NCI-H2081 (cell line): ENCODE data around the gene CUX1.
"Not testable (repeated sequence)": the region's sequence is repeated elsewhere in the genome, so short reads cannot be mapped to it uniquely, and the experiment has no call there.

Source experiments
- DNase-seq, 2 experiments: peaks; one replicate each; lab custom pipeline; 2025; lab: John Stamatoyannopoulos, UW

CUX1 gene

GRCh38 chr7:102306916-102307677 is 489.7 kb downstream of the CUX1 start:
- no peak for DNase-seq

- no peak for DNase-seq
These were observed 493.0 kb downstream of the CUX1 start for GRCh38 chr7:102310414-102310815.

GRCh38 chr7:102312317-102312716 is 494.9 kb downstream of the CUX1 start:
- no peak for DNase-seq

- DNase-seq: no peak
These were observed 496.8 kb downstream of the CUX1 start for GRCh38 chr7:102313997-102314780.

- DNase-seq: no peak
These were observed 500.0 kb downstream of the CUX1 start for GRCh38 chr7:102317231-102318059.

GRCh38 chr7:102318482-102318971 is 501.1 kb downstream of the CUX1 start:
- DNase-seq: peak in 1 of 2 experiments; percentile 62

GRCh38 chr7:102319671-102320070 is 502.2 kb downstream of the CUX1 start:
- no peak for DNase-seq

GRCh38 chr7:102320181-102320580 is 502.8 kb downstream of the CUX1 start:
- DNase-seq: no peak

- DNase-seq: no peak
These were observed 503.4 kb downstream of the CUX1 start for GRCh38 chr7:102320601-102321350.

- no peak for DNase-seq
These were observed 504.1 kb downstream of the CUX1 start for GRCh38 chr7:102321351-102322201.

- no peak for DNase-seq
These were observed 504.8 kb downstream of the CUX1 start for GRCh38 chr7:102322202-102322715.

- DNase-seq: no peak
These were observed 506.4 kb downstream of the CUX1 start for GRCh38 chr7:102323914-102324195.

GRCh38 chr7:102325106-102325505 is 507.7 kb downstream of the CUX1 start:
- DNase-seq: not testable (repeated sequence)

- no peak for DNase-seq
These were observed 508.9 kb downstream of the CUX1 start for GRCh38 chr7:102326157-102326889.

GRCh38 chr7:102327183-102327582 is 509.8 kb downstream of the CUX1 start:
- DNase-seq: not testable (repeated sequence)

GRCh38 chr7:102328863-102329262 is 511.4 kb downstream of the CUX1 start:
- DNase-seq: not testable (repeated sequence)

GRCh38 chr7:102329366-102329765 is 511.9 kb downstream of the CUX1 start:
- not testable (repeated sequence) for DNase-seq

- DNase-seq: not testable (repeated sequence)
These were observed 513.4 kb downstream of the CUX1 start for GRCh38 chr7:102330666-102331460.
